NT2/D1 (cell line): ENCODE measurements around the gene BRINP2.

Experiments
- SUZ12 ChIP-seq: IDR thresholded peaks from 2 replicates; pipeline ENCODE4 v1.6.1; 2011; ENCODE audit not compliant: insufficient read length, insufficient read depth; ENCODE audit errors: extremely low read depth
- YY1 ChIP-seq: IDR thresholded peaks from 2 replicates; pipeline ENCODE4 v1.6.1; 2011; ENCODE audit not compliant: insufficient read length, insufficient read depth
- ZNF274 ChIP-seq: IDR thresholded peaks from 2 replicates; pipeline ENCODE4 v1.6.1; 2011; ENCODE audit warnings: mild to moderate bottlenecking, low read depth, low read length

DNA sequence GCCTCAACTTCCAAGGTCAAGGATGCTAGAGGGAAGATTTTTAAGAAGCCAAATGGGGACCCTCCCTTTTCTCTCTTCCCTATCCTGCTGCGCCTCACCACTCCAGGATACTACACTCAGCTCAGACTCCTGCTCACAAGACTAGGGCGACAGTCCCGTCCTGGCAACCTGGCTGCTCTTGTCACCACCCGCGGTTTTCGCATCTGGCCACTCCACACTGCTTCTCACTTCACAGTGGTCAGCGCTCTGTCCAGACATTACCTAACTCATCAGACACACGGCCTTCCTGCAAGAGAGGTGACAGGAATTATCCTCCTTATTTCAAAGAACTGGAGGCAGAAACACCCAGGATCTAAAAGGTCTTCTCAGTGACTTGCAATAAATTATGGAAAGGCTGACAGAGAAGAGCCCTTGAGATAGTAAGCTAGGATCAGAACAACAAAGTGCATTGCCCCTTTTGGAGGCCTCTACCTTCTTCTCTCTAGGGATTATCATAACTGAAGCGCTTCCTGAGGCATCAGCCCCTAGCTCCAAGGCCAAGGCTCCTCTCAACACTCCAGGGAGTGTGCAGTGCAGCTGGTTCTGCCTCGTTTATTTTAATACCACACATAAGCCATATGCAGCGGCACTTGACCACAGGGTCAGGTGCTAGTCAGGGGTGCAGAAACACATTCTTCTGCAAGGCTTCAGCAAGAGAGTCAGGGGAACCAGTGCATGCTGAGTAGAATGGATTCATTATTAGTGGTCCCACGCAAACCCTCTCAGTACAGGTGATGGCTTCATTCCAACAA is 48.1 kb upstream of the BRINP2 start:
- TF ChIP-seq YY1: no peak
- TF ChIP-seq SUZ12: no peak
- no peak for TF ChIP-seq ZNF274
